Astrocyte (in vitro differentiated cells and primary cell): Measurements from ENCODE around the gene ZNF407. TPM values are rescaled to one million over a fixed set of nuclear protein-coding genes. Genes with fewer than 3 reads are reported as not detected.

Source experiments
- DNase-seq: peaks from one replicate; pipeline ENCODE4 v3.0.0-alpha.2; 2010; ENCODE audit warnings: low read depth
- FAIRE-seq: peaks from 2 replicates; lab custom pipeline; 2011; peaks lifted over from hg19 to GRCh38; lab: Jason Lieb, UNC
- H2AFZ ChIP-seq: 2 replicates; pipeline ENCODE4 v1.6.0; 2012; ENCODE audit warnings: low read depth, low read length, inconsistent platforms
- H3K27ac ChIP-seq: 2 replicates; pipeline ENCODE4 v1.5.1; 2011; ENCODE audit warnings: low read depth, low read length, inconsistent platforms
- H3K27me3 ChIP-seq: 2 replicates; pipeline ENCODE4 v1.6.0; 2011; ENCODE audit warnings: low read length, inconsistent platforms; ENCODE audit not compliant: insufficient read depth
- H3K36me3 ChIP-seq: 2 replicates; pipeline ENCODE4 v1.5.1; 2011; ENCODE audit warnings: low read length, inconsistent platforms; ENCODE audit not compliant: insufficient read depth
- H3K4me1 ChIP-seq: 2 replicates; pipeline ENCODE4 v1.5.1; 2011; ENCODE audit warnings: low read length, inconsistent platforms; ENCODE audit not compliant: insufficient read depth
- H3K4me2 ChIP-seq: 2 replicates; pipeline ENCODE4 v1.6.0; 2012; ENCODE audit warnings: low read length, inconsistent platforms
- H3K4me3 ChIP-seq: 2 replicates; pipeline ENCODE4 v1.5.1; 2011; ENCODE audit warnings: low read depth, mild to moderate bottlenecking, low read length, inconsistent platforms; ENCODE audit not compliant: insufficient read depth
- H3K79me2 ChIP-seq: 2 replicates; pipeline ENCODE4 v1.6.0; 2012; ENCODE audit warnings: mild to moderate bottlenecking, low read length, inconsistent platforms; ENCODE audit not compliant: insufficient read depth
- H3K9ac ChIP-seq: 2 replicates; pipeline ENCODE4 v1.6.0; 2012; ENCODE audit warnings: mild to moderate bottlenecking, low read length, inconsistent platforms
- H3K9me3 ChIP-seq: 2 replicates; pipeline ENCODE4 v1.5.1; 2012; ENCODE audit warnings: low read depth, mild to moderate bottlenecking, low read length, inconsistent platforms; ENCODE audit not compliant: insufficient read depth
- H4K20me1 ChIP-seq: 2 replicates; pipeline ENCODE4 v1.6.0; 2012; ENCODE audit warnings: low read length, inconsistent platforms; ENCODE audit not compliant: insufficient read depth
- H3K27ac Mint-ChIP-seq: one replicate; pipeline ENCODE4 v1.8.0; 2021; ENCODE audit warnings: mild to moderate bottlenecking, mixed read lengths; ENCODE audit not compliant: unreplicated experiment
- H3K27me3 Mint-ChIP-seq: one replicate; pipeline ENCODE4 v1.8.0; 2021; ENCODE audit warnings: low read depth, mixed read lengths; ENCODE audit not compliant: unreplicated experiment
- H3K36me3 Mint-ChIP-seq: one replicate; pipeline ENCODE4 v1.8.0; 2021; ENCODE audit warnings: low read depth, mixed read lengths; ENCODE audit not compliant: unreplicated experiment
- H3K4me1 Mint-ChIP-seq: one replicate; pipeline ENCODE4 v1.8.0; 2021; ENCODE audit warnings: low read depth, mixed read lengths; ENCODE audit not compliant: unreplicated experiment
- H3K4me3 Mint-ChIP-seq: one replicate; pipeline ENCODE4 v1.8.0; 2021; ENCODE audit warnings: mild to moderate bottlenecking, moderate library complexity, mixed read lengths; ENCODE audit not compliant: unreplicated experiment
- H3K9me3 Mint-ChIP-seq: one replicate; pipeline ENCODE4 v1.8.0; 2021; ENCODE audit warnings: mild to moderate bottlenecking, mixed read lengths; ENCODE audit not compliant: unreplicated experiment
- CTCF ChIP-seq: IDR thresholded peaks from 2 replicates; pipeline ENCODE4 v1.5.1; 2011; ENCODE audit warnings: low read depth, mild to moderate bottlenecking, inconsistent platforms, low read length, moderate library complexity; ENCODE audit not compliant: insufficient read depth
- EZH2 ChIP-seq: IDR thresholded peaks from 2 replicates; pipeline ENCODE4 v1.6.1; 2012; ENCODE audit warnings: mild to moderate bottlenecking, low read length, inconsistent platforms; ENCODE audit not compliant: insufficient read depth
- total RNA-seq: library from RNA; stranded (reverse); gene quantifications from 2 replicates; pipeline ENCODE4 v1.2.1, GENCODE V29; 2021

Gene ZNF407
- total RNA-seq, 1 donor from 2014 or later: 13.8 TPM

- Histone ChIP-seq H3K27ac (no peak overlapping the region), H3K36me3 (no peaks in the 10 kb centered on the region), H4K20me1 (no peaks in the 10 kb centered on the region), H3K9me3 (no peaks in the 10 kb centered on the region), H3K27me3 (no peaks in the 10 kb centered on the region), H3K4me2 (no peak overlapping the region), H3K4me1 (no peaks in the 10 kb centered on the region), H3K9ac (no peak overlapping the region), H2AFZ (no peak overlapping the region), H3K79me2 (no peaks in the 10 kb centered on the region), H3K4me3 (no peak overlapping the region)
- Mint-ChIP-seq H3K36me3 (no peaks in the 10 kb centered on the region), H3K4me1 (no peaks in the 10 kb centered on the region), H3K9me3 (no peaks in the 10 kb centered on the region), H3K27me3 (no peaks in the 10 kb centered on the region), H3K27ac (no peak overlapping the region), H3K4me3 (no peak overlapping the region)
- FAIRE-seq (no peak), DNase-seq (no peak)
- TF ChIP-seq CTCF (no peak), EZH2 (no peak)
These were observed 411.6 kb downstream of the ZNF407 start for GRCh38 chr18:75009296-75009695.

GRCh38 chr18:75009878-75010277 lies 412.2 kb downstream of the ZNF407 start:
- Mint-ChIP-seq H3K4me1 (no peaks in the 10 kb centered on the region), H3K27ac (no peak overlapping the region), H3K36me3 (no peaks in the 10 kb centered on the region), H3K27me3 (no peaks in the 10 kb centered on the region), H3K4me3 (no peak overlapping the region), H3K9me3 (no peaks in the 10 kb centered on the region)
- Histone ChIP-seq H3K4me1 (no peaks in the 10 kb centered on the region), H4K20me1 (no peaks in the 10 kb centered on the region), H3K27me3 (no peaks in the 10 kb centered on the region), H3K4me3 (no peak overlapping the region), H3K9me3 (no peaks in the 10 kb centered on the region), H3K79me2 (no peaks in the 10 kb centered on the region), H3K9ac (no peak overlapping the region), H3K36me3 (no peaks in the 10 kb centered on the region), H2AFZ (no peak overlapping the region), H3K4me2 (no peak overlapping the region), H3K27ac (no peak overlapping the region)
- DNase-seq (no peak), FAIRE-seq (no peak)
- TF ChIP-seq CTCF (no peak), EZH2 (no peak)

- no peaks in the 10 kb centered on the region for H3K9me3 ChIP-seq
- Mint-ChIP-seq H3K4me3 (no peak overlapping the region), H3K27ac (no peak overlapping the region), H3K27me3 (no peaks in the 10 kb centered on the region), H3K36me3 (no peaks in the 10 kb centered on the region), H3K4me1 (no peaks in the 10 kb centered on the region), H3K9me3 (no peaks in the 10 kb centered on the region)
- no peak for DNase-seq
- no peak overlapping the region for H3K4me2 ChIP-seq
- no peak overlapping the region for H3K9ac ChIP-seq
- no peaks in the 10 kb centered on the region for H3K79me2 ChIP-seq
- no peak overlapping the region for H2AFZ ChIP-seq
- no peaks in the 10 kb centered on the region for H3K4me1 ChIP-seq
- no peaks in the 10 kb centered on the region for H4K20me1 ChIP-seq
- H3K27ac ChIP-seq: no peak overlapping the region
- no peak for FAIRE-seq
- no peak for TF ChIP-seq CTCF
- no peak for TF ChIP-seq EZH2
- no peak overlapping the region for H3K4me3 ChIP-seq
- no peaks in the 10 kb centered on the region for H3K27me3 ChIP-seq
- no peaks in the 10 kb centered on the region for H3K36me3 ChIP-seq
These were observed 412.6 kb downstream of the ZNF407 start for GRCh38 chr18:75010278-75010677.
